IMR-90 (cell line): ENCODE results near the gene TMSB15B. TPM values are rescaled to one million over a fixed set of nuclear protein-coding genes. Genes with fewer than 3 reads are reported as not detected.

Experiments
- ATAC-seq: fragments of 200-7000 bp; cut with Tn5 transposase; 2 replicates; pipeline ENCODE4 v1.9.1; 2020; ENCODE audit warnings: low read depth, mild to moderate bottlenecking, moderate library complexity
- BruUV-seq: library from RNA; stranded (reverse); fragments of 400-500 nt; replicated peaks from 2 replicates; lab custom pipeline; 2021; lab: Mats Ljungman, UMichigan
- CTCF ChIA-PET: fragments of 300-600 bp; formaldehyde crosslinking; extraction: SDS; loops from one replicate; lab custom pipeline; 2021; ENCODE audit warnings: antibody characterized with exemption; lab: Yijun Ruan, JAX
- POLR2A ChIA-PET: fragments of 300-600 bp; sonication (Branson Sonifier 250); formaldehyde crosslinking; loops from one replicate; lab custom pipeline; 2022; ENCODE audit warnings: antibody characterized with exemption; ENCODE audit not compliant: unreplicated experiment; lab: Charles Lee
- DNase-seq: peaks from one replicate; pipeline ENCODE4 v3.0.0; 2013
- H2AFZ ChIP-seq: replicated peaks from 2 replicates; pipeline ENCODE3; 2013; ENCODE audit warnings: low read length, mild to moderate bottlenecking; ENCODE audit not compliant: poor library complexity
- H2AK5ac ChIP-seq: 2 replicates; pipeline ENCODE4 v1.6.1; 2013; ENCODE audit warnings: low read depth, low read length, inconsistent platforms
- H2AK9ac ChIP-seq: replicated peaks from 2 replicates; pipeline ENCODE3; 2013; ENCODE audit warnings: mild to moderate bottlenecking, low read depth, low read length, moderate library complexity; ENCODE audit not compliant: poor library complexity
- H2BK120ac ChIP-seq: 2 replicates; pipeline ENCODE4 v1.6.1; 2013; ENCODE audit warnings: low read depth, low read length, inconsistent platforms
- H2BK15ac ChIP-seq: 3 replicates; pipeline ENCODE4 v1.6.1; 2013; ENCODE audit warnings: low read depth, low read length, inconsistent platforms
- H2BK20ac ChIP-seq: 2 replicates; pipeline ENCODE4 v1.6.1; 2013; ENCODE audit warnings: low read depth, mild to moderate bottlenecking, inconsistent platforms, low read length, moderate library complexity
- H2BK5ac ChIP-seq: 2 replicates; pipeline ENCODE4 v1.6.1; 2013; ENCODE audit warnings: mild to moderate bottlenecking, low read depth, low read length, inconsistent platforms; ENCODE audit not compliant: poor library complexity, severe bottlenecking
- H3K14ac ChIP-seq: replicated peaks from 2 replicates; pipeline ENCODE4 v1.6.1; 2013; ENCODE audit warnings: low read depth, low read length, inconsistent platforms
- H3K18ac ChIP-seq: 2 replicates; pipeline ENCODE4 v1.6.1; 2013; ENCODE audit warnings: low read depth, low read length, control low read depth
- H3K23ac ChIP-seq: 2 replicates; pipeline ENCODE4 v1.6.1; 2013; ENCODE audit warnings: low read depth, low read length, inconsistent platforms
- H3K27ac ChIP-seq: 2 replicates; pipeline ENCODE4 v1.5.1; 2013; ENCODE audit warnings: mild to moderate bottlenecking, control low read depth, low read length; ENCODE audit not compliant: insufficient read depth
- H3K27me3 ChIP-seq: 2 replicates; pipeline ENCODE4 v1.6.1; 2013; ENCODE audit warnings: low read length; ENCODE audit not compliant: control insufficient read depth, insufficient read depth
- H3K36me3 ChIP-seq: 2 replicates; pipeline ENCODE4 v1.6.1; 2013; ENCODE audit warnings: low read length, mixed read lengths; ENCODE audit not compliant: control insufficient read depth, insufficient read depth
- H3K4ac ChIP-seq: 2 replicates; pipeline ENCODE4 v1.6.1; 2013; ENCODE audit warnings: low read depth, low read length, inconsistent platforms
- H3K4me1 ChIP-seq: 2 replicates; pipeline ENCODE4 v1.6.1; 2013; ENCODE audit warnings: low read length, mixed read lengths; ENCODE audit not compliant: control insufficient read depth, insufficient read depth
- H3K4me2 ChIP-seq: 2 replicates; pipeline ENCODE4 v1.6.1; 2013; ENCODE audit warnings: low read depth, mild to moderate bottlenecking, control low read depth, low read length, moderate library complexity
- H3K4me3 ChIP-seq: 2 replicates; pipeline ENCODE4 v1.5.1; 2013; ENCODE audit warnings: low read depth, mild to moderate bottlenecking, control low read depth, low read length, moderate library complexity; ENCODE audit not compliant: insufficient read depth
- H3K56ac ChIP-seq: 2 replicates; pipeline ENCODE4 v1.6.1; 2013; ENCODE audit warnings: low read length, inconsistent platforms; ENCODE audit not compliant: insufficient read depth; ENCODE audit errors: extremely low read depth
- H3K79me1 ChIP-seq, 2 experiments: 2 replicates each; pipeline ENCODE4 v1.6.1; 2013; ENCODE audit warnings: low read length in 2 of 2, inconsistent platforms in 1 of 2, low read depth in 1 of 2
- H3K9ac ChIP-seq: 2 replicates; pipeline ENCODE4 v1.6.1; 2013; ENCODE audit warnings: low read depth, low read length, control low read depth
- H3K9me1 ChIP-seq: 2 replicates; pipeline ENCODE4 v1.6.1; 2013; ENCODE audit warnings: low read length, inconsistent platforms; ENCODE audit not compliant: insufficient read depth
- H3K9me3 ChIP-seq: 2 replicates; pipeline ENCODE4 v1.6.1; 2013; ENCODE audit warnings: low read length; ENCODE audit not compliant: control insufficient read depth, insufficient read depth
- H4K20me1 ChIP-seq: 2 replicates; pipeline ENCODE4 v1.6.1; 2013; ENCODE audit warnings: low read length, inconsistent platforms; ENCODE audit not compliant: insufficient read depth
- H4K5ac ChIP-seq: 2 replicates; pipeline ENCODE4 v1.6.1; 2013; ENCODE audit warnings: mild to moderate bottlenecking, low read depth, low read length, control low read depth
- H4K8ac ChIP-seq, 2 experiments: 2 replicates each; pipeline ENCODE4 v1.6.1; 2013; ENCODE audit warnings: low read depth in 2 of 2, low read length in 2 of 2, control low read depth in 1 of 2, inconsistent platforms in 1 of 2
- H4K91ac ChIP-seq: 2 replicates; pipeline ENCODE4 v1.6.1; 2013; ENCODE audit warnings: low read depth, low read length, inconsistent platforms; ENCODE audit not compliant: insufficient read depth
- BHLHE40 ChIP-seq: fragments of 150-350 bp; IDR thresholded peaks from 2 replicates; pipeline ENCODE4 v1.6.1; 2016; ENCODE audit warnings: mild to moderate bottlenecking, low read depth, low read length
- CEBPB ChIP-seq: IDR thresholded peaks from 2 replicates; pipeline ENCODE4 v1.6.1; 2012; ENCODE audit warnings: low read depth, low read length, improper control_type of control experiment
- CHD1 ChIP-seq: IDR thresholded peaks from 2 replicates; pipeline ENCODE4 v1.6.1; 2012; ENCODE audit warnings: low read depth, low read length, improper control_type of control experiment
- CTCF ChIP-seq: conservative IDR thresholded peaks from 2 replicates; pipeline ENCODE4 v1.5.1; 2012; ENCODE audit warnings: mild to moderate bottlenecking, low read depth, low read length, improper control_type of control experiment
- ELK1 ChIP-seq: fragments of 150-350 bp; IDR thresholded peaks from 2 replicates; pipeline ENCODE4 v1.6.1; 2016; ENCODE audit warnings: low read depth, mild to moderate bottlenecking, low read length, moderate library complexity, borderline replicate concordance
- FOS ChIP-seq: fragments of 150-350 bp; IDR thresholded peaks from 2 replicates; pipeline ENCODE4 v1.6.1; 2016; ENCODE audit warnings: low read depth, low read length
- MAFK ChIP-seq: IDR thresholded peaks from 2 replicates; pipeline ENCODE4 v1.6.1; 2012; ENCODE audit warnings: low read depth, low read length, improper control_type of control experiment
- MAZ ChIP-seq: IDR thresholded peaks from 2 replicates; pipeline ENCODE4 v1.6.1; 2012; ENCODE audit warnings: low read depth, mild to moderate bottlenecking, low read length, improper control_type of control experiment, moderate library complexity, borderline replicate concordance
- MXI1 ChIP-seq: IDR thresholded peaks from 2 replicates; pipeline ENCODE4 v1.6.1; 2012; ENCODE audit warnings: low read depth, mild to moderate bottlenecking, low read length, moderate library complexity, borderline replicate concordance
- POLR2A ChIP-seq: IDR thresholded peaks from 2 replicates; pipeline ENCODE4 v1.6.1; 2012; ENCODE audit warnings: mild to moderate bottlenecking, low read depth, low read length
- RAD21 ChIP-seq: IDR thresholded peaks from 2 replicates; pipeline ENCODE4 v1.6.1; 2012; ENCODE audit warnings: low read length, improper control_type of control experiment
- RCOR1 ChIP-seq: IDR thresholded peaks from 2 replicates; pipeline ENCODE4 v1.6.1; 2012; ENCODE audit warnings: mild to moderate bottlenecking, low read length, improper control_type of control experiment; ENCODE audit not compliant: insufficient replicate concordance
- RFX5 ChIP-seq: IDR thresholded peaks from 2 replicates; pipeline ENCODE4 v1.8.0; 2012; ENCODE audit warnings: low read depth, mild to moderate bottlenecking, low read length, moderate library complexity
- SMC3 ChIP-seq: fragments of 150-350 bp; IDR thresholded peaks from 2 replicates; pipeline ENCODE4 v1.6.1; 2016; ENCODE audit warnings: low read depth, mild to moderate bottlenecking, antibody characterized with exemption, low read length, moderate library complexity
- USF2 ChIP-seq: fragments of 150-350 bp; IDR thresholded peaks from 2 replicates; pipeline ENCODE4 v1.6.1; 2017; ENCODE audit warnings: mild to moderate bottlenecking, antibody characterized with exemption, low read length, low read depth
- WGBS, 2 experiments: methylation state at CpG; one replicate each; pipeline versions ENCODE4 v1.1.5 to v1.1.7; 2013; ENCODE audit warnings: missing lambda C conversion rate in 2 of 2; ENCODE audit not compliant: insufficient read length in 1 of 2; ENCODE audit errors: extremely low coverage in 2 of 2; 5-methylcytosine and 5-hydroxymethylcytosine counted together
- dilution Hi-C: fragments of 300-500 bp; cut with HindIII; formaldehyde crosslinking; loops from one replicate; pipeline ENCODE4 v1.14.3; 2018; ENCODE audit warnings: low sequenced_read_pairs; ENCODE audit not compliant: unreplicated experiment
- in situ Hi-C: fragments of 300-500 bp; cut with MboI; formaldehyde crosslinking; loops from 3 replicates; pipeline ENCODE4 v1.14.3; 2019; ENCODE audit warnings: low sequenced_read_pairs, inconsistent platforms, mixed read lengths
- intact Hi-C: fragments of 100-400 bp; cut with micrococcal nuclease; formaldehyde crosslinking; loops from 2 replicates; pipeline ENCODE4 v1.10.0; 2022
- polyA plus RNA-seq, 3 experiments: library from polyadenylated mRNA; depleted of rRNA; stranded (reverse); fragments of >200 nt; gene quantifications; 2 replicates each; pipeline ENCODE4 v1.2.3, GENCODE V29; 2012; ENCODE audit warnings: low replicate concordance in 1 of 3
- total RNA-seq: library from RNA; depleted of rRNA; stranded (reverse); fragments of >200 nt; gene quantifications from 2 replicates; pipeline ENCODE4 v1.2.3, GENCODE V29; 2012

TMSB15B gene
- total and polyA plus RNA-seq, 2 of the 4 experiments (the other 2 are of a cell fraction), result 7.9 to 9.0 TPM

- Histone ChIP-seq H3K14ac (no peak overlapping the region), H2BK120ac (no peak overlapping the region), H3K27me3 (peaks cover 2% of the 10 kb centered on the region), H3K79me1 (no peaks in the 10 kb centered on the region), H4K20me1 (no peaks in the 10 kb centered on the region), H2AFZ (no peak overlapping the region), H3K4ac (no peak overlapping the region), H3K56ac (no peak overlapping the region), H3K9ac (no peak overlapping the region), H4K8ac (no peak overlapping the region), H3K9me3 (no peaks in the 10 kb centered on the region), H3K27ac (no peak overlapping the region), H2BK20ac (no peak overlapping the region), H3K18ac (no peak overlapping the region), H2AK5ac (no peak overlapping the region), H2AK9ac (no peak overlapping the region), H3K23ac (no peak overlapping the region), H3K36me3 (no peaks in the 10 kb centered on the region), H2BK5ac (no peak overlapping the region), H3K4me3 (no peak overlapping the region), H2BK15ac (no peak overlapping the region), H4K5ac (no peak overlapping the region), H3K4me2 (no peak overlapping the region), H4K91ac (no peak overlapping the region), H3K9me1 (no peaks in the 10 kb centered on the region), H3K4me1 (no peaks in the 10 kb centered on the region)
- DNase-seq (no peak), ATAC-seq (no peak)
- WGBS, 2 experiments, result no CpG with 5 or more reads among the region's 6 CpGs
- CTCF ChIA-PET, result no interaction called here
- dilution Hi-C loops (no loop called here), intact Hi-C loops (no loop called here), in situ Hi-C loops (no loop called here)
- POLR2A ChIA-PET, result no interaction called here
- no TSS peak for BruUV-seq
- TF ChIP-seq RFX5 (no peak), BHLHE40 (no peak), FOS (no peak), CHD1 (no peak), RAD21 (no peak), ELK1 (no peak), USF2 (no peak), SMC3 (no peak), POLR2A (no peak), CEBPB (no peak), MAZ (no peak), MXI1 (no peak), RCOR1 (no peak), CTCF (no peak), MAFK (no peak)
These were observed 8.2 kb upstream of the TMSB15B start for GRCh38 chrX:103954259-103954658.
